T-helper 2 cell treated with Interferon-gamma antibody and Interleukin-4, amounts not matched to agents 100 ng/mL and 5 ng/mL, for 36 hours (primary cell): ENCODE results near the gene DLX4. TPM values are rescaled to one million over a fixed set of nuclear protein-coding genes. Genes with fewer than 3 reads are reported as not detected.

Source experiments
- intact Hi-C: fragments of 100-400 bp; cut with micrococcal nuclease; formaldehyde crosslinking; loops from one replicate; pipeline ENCODE4 v1.15.1; 2023
- total RNA-seq: library from RNA; stranded (reverse); gene quantifications from 2 replicates; pipeline ENCODE4 v1.2.3, GENCODE V29; 2022

The DLX4 gene
- 0.16 and 0.25 TPM in 2 replicates for total RNA-seq

DNA sequence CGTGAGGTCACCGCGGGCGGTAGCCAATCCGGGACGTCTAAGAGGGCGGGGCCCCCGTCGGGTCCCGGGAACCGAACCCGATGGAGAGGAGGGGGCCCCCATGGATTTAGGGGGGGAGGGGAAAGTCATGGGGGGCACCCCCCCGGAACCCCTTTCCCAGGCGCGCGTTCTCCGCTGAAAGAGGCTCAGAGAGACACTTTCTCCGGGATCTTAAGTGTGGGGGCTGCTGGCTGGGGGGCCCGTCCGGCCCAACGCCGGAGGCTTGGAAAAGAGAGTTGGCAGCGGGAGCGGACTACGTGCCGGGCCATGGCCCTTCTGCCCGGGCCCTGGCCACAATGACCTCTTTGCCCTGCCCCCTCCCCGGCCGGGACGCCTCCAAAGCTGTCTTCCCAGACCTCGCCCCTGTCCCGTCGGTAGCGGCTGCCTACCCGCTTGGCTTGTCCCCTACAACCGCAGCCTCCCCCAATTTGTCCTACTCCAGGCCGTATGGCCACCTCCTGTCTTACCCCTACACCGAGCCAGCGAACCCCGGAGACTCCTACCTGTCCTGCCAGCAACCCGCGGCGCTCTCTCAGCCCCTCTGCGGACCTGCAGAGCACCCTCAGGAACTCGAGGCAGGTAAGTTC, at the start of gene DLX4:
Gene DLX4 (plus strand): TSS at position 57 of the 626 bp plus-strand sequence. CDS start 279 bp downstream, at position 336.
- intact Hi-C loops: loop anchor here (2.0 to 10.0 kb wide), 4 partner anchors 26 to 1244 kb away; partner anchors contain the start of genes DLX3, HOXB13, IGF2BP1 and NGFR

GRCh38 chr17:49920030-49920769, 48.8 kb upstream of the DLX4 start:
- intact Hi-C loops: no loop called here

GRCh38 chr17:49922095-49922494, 46.9 kb upstream of the DLX4 start:
- intact Hi-C loops: no loop called here

GRCh38 chr17:49924116-49924515, 44.9 kb upstream of the DLX4 start:
- intact Hi-C loops: no loop called here

DNA sequence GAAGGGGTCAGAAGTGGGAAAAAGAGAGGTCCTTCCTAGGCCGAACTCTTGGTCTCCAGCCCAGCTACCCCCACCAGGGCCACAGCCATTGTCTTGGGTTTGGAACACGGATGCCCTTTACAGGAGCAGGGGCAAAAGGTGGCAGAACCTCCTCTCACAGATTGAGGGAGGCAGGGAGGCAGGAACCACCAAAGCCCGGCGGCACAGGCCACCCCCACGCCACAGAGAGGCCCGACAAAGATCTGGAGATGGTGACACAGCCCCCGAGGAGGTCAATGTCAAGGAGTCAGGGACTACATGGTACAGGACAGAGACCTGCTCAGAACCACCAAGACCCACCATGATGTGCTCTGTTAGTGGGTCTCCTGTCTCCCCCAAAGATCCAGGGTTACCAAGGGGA, 44.4 kb upstream of the DLX4 start:
- intact Hi-C loops: no loop called here

DNA sequence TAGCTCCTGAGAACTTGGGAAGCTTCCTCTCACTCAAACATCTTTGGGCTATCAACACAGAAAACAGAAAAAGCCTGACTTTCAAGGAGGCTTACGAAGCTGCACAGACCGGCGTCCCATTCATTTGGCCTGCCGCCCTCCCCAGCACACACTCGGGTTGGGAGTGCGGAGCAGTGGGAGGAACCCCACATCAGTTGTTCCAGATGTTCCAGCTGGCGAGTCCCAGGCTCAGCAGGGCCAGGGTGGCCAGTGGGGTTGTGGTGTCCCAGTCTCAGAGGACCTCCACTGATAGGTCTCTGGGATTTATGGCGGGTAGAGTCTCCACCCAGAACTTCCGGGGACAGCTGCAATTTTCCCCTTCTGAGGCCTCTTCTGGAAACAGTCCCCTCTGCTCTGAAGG, 43.1 kb upstream of the DLX4 start:
- intact Hi-C loops: no loop called here

DNA sequence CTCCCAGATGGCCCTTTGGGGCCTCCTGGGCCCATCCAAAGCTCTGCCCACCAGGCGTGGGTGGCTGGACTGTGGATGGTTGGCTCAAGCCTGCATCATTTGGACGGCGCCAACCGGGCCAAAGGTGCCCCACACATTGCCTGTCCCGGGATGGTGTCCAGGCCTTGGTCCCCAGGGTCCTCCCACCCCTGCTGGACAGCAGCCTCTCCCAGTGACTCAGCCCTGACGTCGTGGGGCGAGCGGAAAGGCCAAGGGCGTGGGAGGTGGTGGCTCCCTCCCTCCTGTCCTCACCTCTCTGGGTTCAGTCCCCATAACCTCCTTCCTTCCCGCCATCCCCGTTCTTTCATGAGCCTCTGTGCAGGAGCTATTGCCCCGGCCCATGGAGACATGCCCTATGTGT, 42.1 kb upstream of the DLX4 start:
- intact Hi-C loops: no loop called here

DNA sequence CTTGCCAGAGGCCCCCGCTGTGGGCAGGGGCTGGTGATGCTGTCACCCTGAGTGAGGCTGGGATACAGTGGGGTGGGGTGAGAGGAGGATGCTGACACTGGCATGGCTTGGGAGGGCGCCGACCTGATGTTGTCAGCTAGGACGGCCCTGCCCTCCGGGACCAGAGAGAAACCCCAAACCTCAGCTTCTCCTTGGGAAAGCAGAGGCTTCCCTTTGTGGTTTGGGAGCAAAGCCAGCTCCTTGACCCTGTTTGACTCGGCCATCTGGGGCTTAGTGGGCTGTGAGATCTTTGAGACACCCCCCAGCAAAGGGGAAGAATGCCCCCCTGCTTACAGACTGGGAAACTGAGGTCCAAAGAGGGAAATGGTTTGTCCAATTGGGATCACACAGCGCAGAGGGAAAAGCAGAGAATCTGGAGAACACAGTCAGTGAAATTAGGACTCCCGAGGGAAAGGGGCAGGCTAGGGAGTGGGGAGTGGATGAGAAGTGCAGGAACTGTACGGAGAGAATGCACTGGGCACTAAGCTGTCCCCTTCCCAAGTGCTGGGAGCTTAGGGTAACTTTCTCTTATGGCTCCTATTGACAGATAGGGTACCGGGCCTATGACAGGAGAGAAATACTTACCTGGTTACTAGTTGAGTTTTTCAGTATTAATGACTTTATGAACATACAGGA, 40.7 kb upstream of the DLX4 start:
- intact Hi-C loops: no loop called here

DNA sequence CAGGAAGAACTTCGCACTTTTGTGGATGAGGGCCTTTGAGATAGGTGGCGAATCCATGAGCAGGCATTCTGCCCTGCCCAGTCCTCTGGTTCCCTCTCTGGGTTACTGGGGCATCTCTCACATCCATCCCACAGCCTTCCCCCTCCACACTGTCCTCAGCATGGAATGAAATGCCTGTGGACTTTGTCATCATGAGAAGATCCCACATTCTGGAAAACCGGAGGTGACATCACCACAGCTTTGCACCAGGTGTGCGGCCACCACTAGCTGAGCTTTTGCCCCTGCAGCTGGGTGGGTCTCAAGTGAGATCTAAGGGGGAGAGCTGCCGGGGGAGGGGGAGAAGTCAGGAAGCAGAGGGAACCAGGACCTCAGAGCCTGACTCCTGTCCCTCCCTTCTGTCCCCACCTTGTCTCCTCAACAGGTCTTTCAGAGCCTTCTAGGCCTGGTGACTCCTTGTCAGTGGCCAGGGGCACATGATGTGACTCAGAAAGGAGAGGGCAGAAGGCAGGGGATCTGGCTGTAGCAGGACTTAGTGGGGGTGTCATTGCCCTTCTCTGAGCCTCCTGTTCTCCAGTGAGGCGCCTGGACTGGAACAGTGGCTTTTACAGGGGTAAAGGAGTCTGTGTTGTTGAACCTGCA, 40.0 kb upstream of the DLX4 start:
- intact Hi-C loops: no loop called here

GRCh38 chr17:49930880-49931279, 38.1 kb upstream of the DLX4 start:
- intact Hi-C loops: no loop called here

DNA sequence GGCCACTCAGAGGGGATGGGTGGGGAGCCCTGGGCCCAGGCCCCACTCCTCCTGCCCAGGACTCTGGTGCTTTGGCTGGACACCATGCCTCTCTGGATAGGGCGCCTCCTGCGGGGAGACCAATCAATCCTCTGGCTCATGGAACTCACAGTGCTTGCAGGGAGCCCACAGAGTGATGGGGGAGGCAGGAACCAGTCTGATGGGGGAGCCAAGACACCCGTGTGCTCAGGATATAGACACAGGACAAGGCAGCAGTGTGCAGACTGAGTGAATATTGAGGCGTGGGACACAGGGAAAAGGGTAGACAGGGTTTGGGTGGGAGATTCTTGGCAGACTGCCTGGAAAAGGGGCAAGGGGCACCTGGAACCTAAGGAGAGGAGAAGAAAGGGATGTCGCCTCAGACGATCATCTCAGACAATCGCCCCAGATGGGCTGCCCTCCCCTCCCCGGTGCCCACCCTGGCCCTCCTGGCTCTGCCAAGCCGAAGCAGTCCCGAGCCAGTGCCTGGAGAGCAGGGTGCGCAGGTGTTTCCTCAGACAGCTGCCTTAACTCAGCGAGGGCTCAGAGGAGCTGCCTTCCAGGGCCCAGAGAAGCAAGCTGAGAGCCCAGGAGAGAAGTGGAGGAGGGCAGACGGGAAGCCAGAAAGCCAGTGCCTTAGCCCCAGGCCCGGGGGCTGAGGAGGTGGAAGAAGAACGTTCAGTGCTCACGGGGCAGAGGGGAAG, 37.4 kb upstream of the DLX4 start:
- intact Hi-C loops: no loop called here

- intact Hi-C loops: no loop called here
Observed at GRCh38 chr17:49932138-49932723, 36.8 kb upstream of the DLX4 start.

DNA sequence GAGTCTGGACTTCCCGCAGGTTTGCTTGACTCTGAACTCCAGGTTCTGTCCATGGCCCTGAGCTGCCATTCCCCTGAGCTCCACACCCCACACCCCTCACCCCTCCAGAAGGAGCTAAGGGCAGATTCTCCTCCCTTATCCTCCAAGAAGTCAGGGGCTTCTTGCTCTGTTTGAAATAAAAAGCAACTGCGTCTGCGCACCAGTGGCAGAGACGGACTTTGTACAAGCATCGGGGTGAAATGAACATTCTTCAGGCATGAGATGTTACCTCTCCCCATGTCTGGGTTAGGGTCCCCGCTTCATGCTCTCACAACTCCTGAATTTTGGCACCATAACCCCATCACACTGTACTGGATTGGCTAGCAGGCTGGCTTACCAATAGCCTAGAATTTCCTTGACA, 36.1 kb upstream of the DLX4 start:
- intact Hi-C loops: no loop called here

DNA sequence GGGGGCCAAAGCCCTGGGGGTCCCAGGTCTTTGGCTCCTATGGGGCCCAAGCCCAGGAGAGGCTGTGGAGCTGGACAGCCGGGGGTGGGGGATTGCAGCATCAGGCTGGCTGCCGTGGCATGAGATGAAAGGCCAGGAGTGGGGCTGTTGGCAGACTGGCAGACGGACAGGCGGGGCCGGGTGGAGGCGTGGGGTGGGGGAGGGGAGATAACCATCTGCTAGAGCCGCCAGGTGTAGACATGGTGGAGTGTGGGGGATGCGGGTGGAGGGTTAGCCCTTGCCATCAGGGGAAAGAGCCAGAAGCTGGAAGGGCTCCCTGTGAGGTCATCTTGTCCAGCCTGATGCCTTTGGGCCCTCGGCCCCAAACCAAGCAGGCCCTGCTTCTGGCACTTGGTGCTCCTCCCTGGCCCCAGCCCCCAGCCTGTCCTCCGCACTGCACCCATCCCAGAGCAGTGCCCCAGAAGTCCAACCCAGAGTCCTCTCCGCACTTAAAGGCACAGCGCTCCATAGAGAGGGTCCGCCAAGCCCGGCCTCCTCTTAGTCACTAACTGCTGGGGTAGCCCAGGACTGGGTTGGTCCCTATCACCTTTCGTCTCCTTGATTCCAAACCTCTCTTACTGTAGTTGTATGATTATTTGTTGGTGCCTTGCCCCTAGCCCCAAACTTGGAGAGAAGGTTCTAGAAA, 33.3 kb upstream of the DLX4 start:
- intact Hi-C loops: no loop called here

DNA sequence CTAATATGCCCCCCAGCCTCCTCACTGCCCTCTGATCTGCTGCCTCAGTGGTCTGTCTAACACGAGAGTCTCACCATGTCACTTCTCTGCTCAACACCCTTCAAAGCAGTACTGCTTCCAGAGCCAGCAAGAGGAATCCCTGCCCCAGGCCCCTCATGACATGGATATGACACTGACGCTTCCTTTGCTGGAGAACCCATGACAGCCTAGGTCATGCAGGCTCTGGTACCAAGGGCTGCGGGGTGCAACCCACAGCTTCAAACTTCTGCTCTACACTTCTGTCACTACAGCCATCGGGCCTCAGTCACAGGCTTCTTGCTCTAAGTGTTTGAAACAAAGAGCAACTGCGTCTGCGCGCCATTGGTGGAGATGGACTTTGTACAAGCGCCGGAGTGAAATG, 32.6 kb upstream of the DLX4 start:
- intact Hi-C loops: no loop called here

DNA sequence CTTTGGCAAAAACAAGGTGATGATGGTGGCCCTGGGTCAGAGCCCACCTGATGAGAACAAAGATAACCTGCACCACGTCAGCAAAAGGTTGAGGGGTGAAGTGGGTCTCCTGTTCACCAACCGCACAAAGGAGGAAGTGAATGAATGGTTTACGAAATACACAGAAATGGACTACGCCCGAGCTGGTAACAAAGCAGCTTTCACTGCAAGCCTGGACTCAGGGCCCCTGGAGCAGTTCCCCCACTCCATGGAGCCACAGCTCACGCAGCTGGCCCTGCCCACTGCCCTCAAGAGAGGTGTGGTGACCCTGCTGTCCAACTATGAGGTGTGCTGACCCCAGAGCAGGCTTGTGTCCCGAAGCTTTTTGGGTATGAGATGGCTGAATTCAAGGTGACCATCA, 29.7 kb upstream of the DLX4 start:
- intact Hi-C loops: no loop called here

GRCh38 chr17:49941427-49941826, 27.6 kb upstream of the DLX4 start:
- intact Hi-C loops: no loop called here

- intact Hi-C loops: no loop called here
Observed at GRCh38 chr17:49942947-49943346, 26.0 kb upstream of the DLX4 start.

- intact Hi-C loops: no loop called here
Observed at GRCh38 chr17:49944273-49944870, 24.6 kb upstream of the DLX4 start.

DNA sequence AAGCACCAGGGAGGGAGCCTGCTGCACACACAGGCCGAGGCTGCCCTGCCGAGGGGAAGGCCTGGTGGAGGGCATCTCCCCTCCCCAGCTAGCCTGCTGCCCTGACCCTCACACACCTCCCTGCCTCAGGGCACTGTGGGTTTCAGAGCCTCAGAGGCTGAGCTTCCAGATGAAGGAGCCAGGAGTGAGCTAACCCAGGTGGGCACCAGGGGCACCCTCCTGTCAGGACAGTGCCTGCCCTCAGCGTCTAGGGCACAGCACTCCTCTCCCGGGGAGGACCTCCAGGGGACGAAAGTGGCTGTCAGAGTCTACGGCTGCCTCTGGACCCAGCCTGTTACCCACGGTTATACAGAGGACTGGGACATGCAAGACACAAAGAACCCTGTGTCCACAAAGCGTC, 22.8 kb upstream of the DLX4 start:
- intact Hi-C loops: no loop called here
